Endodermal cell (in vitro differentiated cells): ENCODE data around the gene TMCO4. TPM values are rescaled to one million over a fixed set of nuclear protein-coding genes. Genes with fewer than 3 reads are reported as not detected.

Source experiments
- DNase-seq: peaks from one replicate; pipeline ENCODE4 v3.0.0-alpha.2; 2017
- H3K27ac ChIP-seq: 2 replicates; pipeline ENCODE4 v1.5.1; 2013; ENCODE audit warnings: mild to moderate bottlenecking, low read depth, low read length, moderate library complexity
- H3K27me3 ChIP-seq: 2 replicates; pipeline ENCODE4 v1.6.1; 2013; ENCODE audit warnings: mild to moderate bottlenecking, low read length, moderate library complexity; ENCODE audit not compliant: insufficient read depth, control insufficient read depth, poor library complexity, severe bottlenecking
- H3K36me3 ChIP-seq: 2 replicates; pipeline ENCODE4 v1.7.0; 2013; ENCODE audit warnings: mild to moderate bottlenecking, low read length, moderate library complexity; ENCODE audit not compliant: control insufficient read depth, insufficient read depth
- H3K4me1 ChIP-seq: one replicate; pipeline ENCODE4 v1.7.0; 2013; ENCODE audit warnings: low read length; ENCODE audit not compliant: control insufficient read depth, insufficient read depth
- H3K4me3 ChIP-seq: 2 replicates; pipeline ENCODE4 v1.5.1; 2013; ENCODE audit warnings: mild to moderate bottlenecking, low read length, moderate library complexity
- H3K9ac ChIP-seq: 2 replicates; pipeline ENCODE4 v1.6.1; 2013; ENCODE audit warnings: mild to moderate bottlenecking, low read length, moderate library complexity; ENCODE audit not compliant: poor library complexity, severe bottlenecking; ENCODE audit errors: extremely low read depth
- H3K9me3 ChIP-seq: 2 replicates; pipeline ENCODE4 v1.6.1; 2013; ENCODE audit warnings: mild to moderate bottlenecking, low read length, moderate library complexity; ENCODE audit not compliant: control insufficient read depth
- H3K27ac Mint-ChIP-seq: 2 replicates; pipeline ENCODE4 v1.8.0; 2020; ENCODE audit warnings: mixed read lengths
- H3K27me3 Mint-ChIP-seq: 2 replicates; pipeline ENCODE4 v1.8.0; 2021; ENCODE audit warnings: mild to moderate bottlenecking, mixed read lengths; ENCODE audit not compliant: insufficient read depth
- H3K36me3 Mint-ChIP-seq: 2 replicates; pipeline ENCODE4 v1.8.0; 2020; ENCODE audit warnings: low read depth, mixed read lengths
- H3K4me1 Mint-ChIP-seq: 2 replicates; pipeline ENCODE4 v1.8.0; 2020; ENCODE audit warnings: mixed read lengths
- H3K4me3 Mint-ChIP-seq: 2 replicates; pipeline ENCODE4 v1.8.0; 2020; ENCODE audit warnings: mild to moderate bottlenecking, moderate library complexity, mixed read lengths
- H3K9me3 Mint-ChIP-seq: 2 replicates; pipeline ENCODE4 v1.8.0; 2020; ENCODE audit warnings: mild to moderate bottlenecking, mixed read lengths
- CTCF ChIP-seq: fragments of 200-600 bp; sonication (generic); conservative IDR thresholded peaks from 2 replicates; pipeline ENCODE4 v1.5.0; 2021; ENCODE audit warnings: antibody characterized with exemption, mild to moderate bottlenecking
- WGBS, 2 experiments: methylation state at CpG; one replicate each; pipeline versions ENCODE4 v1.1.5 to v1.1.7; 2013; ENCODE audit warnings: missing lambda C conversion rate in 2 of 2, mixed read lengths in 1 of 2; ENCODE audit not compliant: insufficient coverage in 1 of 2, insufficient read length in 1 of 2; 5-methylcytosine and 5-hydroxymethylcytosine counted together
- total RNA-seq, 2 donors: library from RNA; stranded (reverse); fragmentation: NEBNext Ultra II Directional in 1 of 2; extraction: Animal tissue kit (Norgen Biotek cat#: 25700) in 1 of 2; gene quantifications; 2 replicates in 1 of 2; 3 replicates in 1 of 2; pipeline ENCODE4 v1.2.1, GENCODE V29; 2021

The TMCO4 gene
- total RNA-seq, 2 donors from 2014 or later, result 6.2 to 6.6 TPM

- H3K27me3 Mint-ChIP-seq, result no peaks in the 10 kb centered on the region
- peak overlapping the region; percentile 76 for H3K27ac Mint-ChIP-seq
- H3K9me3 Mint-ChIP-seq, result no peaks in the 10 kb centered on the region
- WGBS, 2 experiments, result 70 to 74% methylated on average over 3 to 4 of the region's 4 CpGs
- H3K4me1 Mint-ChIP-seq, result peaks cover 15% of the 10 kb centered on the region
- H3K9ac ChIP-seq, result no peak overlapping the region
- no peaks in the 10 kb centered on the region for H3K27me3 ChIP-seq
- no peak for TF ChIP-seq CTCF
- H3K4me3 Mint-ChIP-seq, result no peak overlapping the region
- peak; percentile 62 for DNase-seq
- no peak overlapping the region for H3K4me3 ChIP-seq
- peaks cover 6% of the 10 kb centered on the region for H3K4me1 ChIP-seq
- H3K36me3 ChIP-seq, result no peaks in the 10 kb centered on the region
- no peak overlapping the region for H3K27ac ChIP-seq
- H3K9me3 ChIP-seq, result no peaks in the 10 kb centered on the region
- no peaks in the 10 kb centered on the region for H3K36me3 Mint-ChIP-seq
These were observed 78.7 kb downstream of the TMCO4 start for GRCh38 chr1:19720973-19721372.

- Histone ChIP-seq H3K27ac (no peak overlapping the region), H3K4me1 (peaks cover 6% of the 10 kb centered on the region), H3K36me3 (no peaks in the 10 kb centered on the region), H3K4me3 (no peak overlapping the region), H3K9ac (no peak overlapping the region), H3K9me3 (no peaks in the 10 kb centered on the region), H3K27me3 (no peaks in the 10 kb centered on the region)
- Mint-ChIP-seq H3K36me3 (no peaks in the 10 kb centered on the region), H3K4me3 (no peak overlapping the region), H3K27me3 (no peaks in the 10 kb centered on the region), H3K4me1 (peaks cover 17% of the 10 kb centered on the region), H3K27ac (no peak overlapping the region), H3K9me3 (no peaks in the 10 kb centered on the region)
- no peak for DNase-seq
- 92 to 96% methylated on average over 4 of the region's 4 CpGs for WGBS, 2 experiments
- no peak for TF ChIP-seq CTCF
These were observed 79.5 kb downstream of the TMCO4 start for GRCh38 chr1:19720174-19720573.

GRCh38 chr1:19717467-19717866, 82.2 kb downstream of the TMCO4 start:
- DNase-seq, result peak; percentile 64
- H3K4me3 Mint-ChIP-seq, result no peak overlapping the region

More at GRCh38 chr1:19717467-19717866, 82.2 kb downstream of the TMCO4 start:
- no peak overlapping the region for H3K4me3 ChIP-seq
- no peaks in the 10 kb centered on the region for H3K36me3 ChIP-seq
- no peak for TF ChIP-seq CTCF
- Mint-ChIP-seq H3K36me3 (no peaks in the 10 kb centered on the region), H3K4me1 (peaks cover 12% of the 10 kb centered on the region), H3K27ac (no peak overlapping the region), H3K9me3 (no peaks in the 10 kb centered on the region), H3K27me3 (no peaks in the 10 kb centered on the region)
- no peak overlapping the region for H3K27ac ChIP-seq
- H3K4me1 ChIP-seq, result no peaks in the 10 kb centered on the region
- WGBS, 2 experiments, result 90% methylated on average over 5 to 6 of the region's 6 CpGs
- no peaks in the 10 kb centered on the region for H3K9me3 ChIP-seq
- H3K27me3 ChIP-seq, result no peaks in the 10 kb centered on the region
- no peak overlapping the region for H3K9ac ChIP-seq
